GM23338 (cell line): ENCODE results near the gene CSF1R.

Source experiments
- CREB1 ChIP-seq: fragments of 250-450 bp; sonication (Bioruptor Pico); IDR thresholded peaks from 2 replicates; pipeline ENCODE4 v1.5.0; 2020; ENCODE audit warnings: low read depth, mild to moderate bottlenecking, moderate library complexity
- EZH2 ChIP-seq: fragments of 200-600 bp; sonication (generic); IDR thresholded peaks from one replicate; pipeline ENCODE4 v1.8.0; 2017; ENCODE audit warnings: antibody characterized with exemption, mild to moderate bottlenecking, low read depth; ENCODE audit not compliant: unreplicated experiment
- EZH2phosphoT487 ChIP-seq: fragments of 200-600 bp; sonication (generic); IDR thresholded peaks from one replicate; pipeline ENCODE4 v1.8.1; 2018; ENCODE audit warnings: antibody characterized with exemption; ENCODE audit not compliant: unreplicated experiment
- JUNB ChIP-seq: IDR thresholded peaks from one replicate; pipeline ENCODE4 v1.6.1; 2016; ENCODE audit warnings: antibody characterized with exemption; ENCODE audit not compliant: unreplicated experiment
- NANOG ChIP-seq: IDR thresholded peaks from 2 replicates; pipeline ENCODE4 v1.6.1; 2016; ENCODE audit warnings: antibody characterized with exemption, borderline replicate concordance
- POLR2AphosphoS5 ChIP-seq: IDR thresholded peaks from 2 replicates; pipeline ENCODE4 v1.6.1; 2016; ENCODE audit warnings: antibody characterized with exemption, low read depth
- REST ChIP-seq: IDR thresholded peaks from one replicate; pipeline ENCODE4 v1.6.1; 2018; ENCODE audit warnings: antibody characterized with exemption; ENCODE audit not compliant: unreplicated experiment
- ZNF331 ChIP-seq: fragments of 250-450 bp; sonication (Bioruptor Pico); IDR thresholded peaks from 2 replicates; pipeline ENCODE4 v1.5.0; 2020; ENCODE audit warnings: low read depth, mild to moderate bottlenecking, moderate library complexity
- TF ChIP-seq, protein P1 (sequence below), 2 experiments: fragments of 200-600 bp in 1 of 2; sonication (generic) in 1 of 2; conservative IDR thresholded peaks; 2 replicates each; pipeline versions ENCODE4 v1.5.1 to v1.6.1; 2016 to 2017; ENCODE audit warnings: antibody characterized with exemption in 2 of 2, low read depth in 2 of 2, mild to moderate bottlenecking in 2 of 2, moderate library complexity in 1 of 2
- TF ChIP-seq, protein P2 (sequence below): IDR thresholded peaks from 2 replicates; pipeline ENCODE4 v1.6.1; 2016; ENCODE audit warnings: antibody characterized with exemption

- TF ChIP-seq, protein P1, sequence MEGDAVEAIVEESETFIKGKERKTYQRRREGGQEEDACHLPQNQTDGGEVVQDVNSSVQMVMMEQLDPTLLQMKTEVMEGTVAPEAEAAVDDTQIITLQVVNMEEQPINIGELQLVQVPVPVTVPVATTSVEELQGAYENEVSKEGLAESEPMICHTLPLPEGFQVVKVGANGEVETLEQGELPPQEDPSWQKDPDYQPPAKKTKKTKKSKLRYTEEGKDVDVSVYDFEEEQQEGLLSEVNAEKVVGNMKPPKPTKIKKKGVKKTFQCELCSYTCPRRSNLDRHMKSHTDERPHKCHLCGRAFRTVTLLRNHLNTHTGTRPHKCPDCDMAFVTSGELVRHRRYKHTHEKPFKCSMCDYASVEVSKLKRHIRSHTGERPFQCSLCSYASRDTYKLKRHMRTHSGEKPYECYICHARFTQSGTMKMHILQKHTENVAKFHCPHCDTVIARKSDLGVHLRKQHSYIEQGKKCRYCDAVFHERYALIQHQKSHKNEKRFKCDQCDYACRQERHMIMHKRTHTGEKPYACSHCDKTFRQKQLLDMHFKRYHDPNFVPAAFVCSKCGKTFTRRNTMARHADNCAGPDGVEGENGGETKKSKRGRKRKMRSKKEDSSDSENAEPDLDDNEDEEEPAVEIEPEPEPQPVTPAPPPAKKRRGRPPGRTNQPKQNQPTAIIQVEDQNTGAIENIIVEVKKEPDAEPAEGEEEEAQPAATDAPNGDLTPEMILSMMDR (conservative IDR thresholded peaks at IDR 0.05; ENCODE audit: low read depth in 2 of 2), result no peak
- TF ChIP-seq EZH2, result no peak
- no peak for TF ChIP-seq POLR2AphosphoS5
- no peak for TF ChIP-seq JUNB
- no peak for TF ChIP-seq CREB1 (CRISPR knock-in tag)
- no peak for TF ChIP-seq ZNF331 (CRISPR knock-in tag)
- no peak for TF ChIP-seq REST
- TF ChIP-seq NANOG, result no peak
- TF ChIP-seq, protein P2, sequence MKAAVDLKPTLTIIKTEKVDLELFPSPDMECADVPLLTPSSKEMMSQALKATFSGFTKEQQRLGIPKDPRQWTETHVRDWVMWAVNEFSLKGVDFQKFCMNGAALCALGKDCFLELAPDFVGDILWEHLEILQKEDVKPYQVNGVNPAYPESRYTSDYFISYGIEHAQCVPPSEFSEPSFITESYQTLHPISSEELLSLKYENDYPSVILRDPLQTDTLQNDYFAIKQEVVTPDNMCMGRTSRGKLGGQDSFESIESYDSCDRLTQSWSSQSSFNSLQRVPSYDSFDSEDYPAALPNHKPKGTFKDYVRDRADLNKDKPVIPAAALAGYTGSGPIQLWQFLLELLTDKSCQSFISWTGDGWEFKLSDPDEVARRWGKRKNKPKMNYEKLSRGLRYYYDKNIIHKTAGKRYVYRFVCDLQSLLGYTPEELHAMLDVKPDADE, result no peak
- TF ChIP-seq EZH2phosphoT487, result no peak
These were observed 76.5 kb downstream of the CSF1R start for GRCh38 chr5:150009671-150010387.
